CD1c-positive myeloid dendritic cell (primary cell): ENCODE measurements around the gene ABCC1.
"Not testable (repeated sequence)": the region's sequence is repeated elsewhere in the genome, so short reads cannot be mapped to it uniquely, and the experiment has no call there.

Experiments used
- DNase-seq: peaks from one replicate; pipeline ENCODE4 v3.0.0-alpha.2; 2016; ENCODE audit errors: extremely low spot score

The ABCC1 gene

DNA sequence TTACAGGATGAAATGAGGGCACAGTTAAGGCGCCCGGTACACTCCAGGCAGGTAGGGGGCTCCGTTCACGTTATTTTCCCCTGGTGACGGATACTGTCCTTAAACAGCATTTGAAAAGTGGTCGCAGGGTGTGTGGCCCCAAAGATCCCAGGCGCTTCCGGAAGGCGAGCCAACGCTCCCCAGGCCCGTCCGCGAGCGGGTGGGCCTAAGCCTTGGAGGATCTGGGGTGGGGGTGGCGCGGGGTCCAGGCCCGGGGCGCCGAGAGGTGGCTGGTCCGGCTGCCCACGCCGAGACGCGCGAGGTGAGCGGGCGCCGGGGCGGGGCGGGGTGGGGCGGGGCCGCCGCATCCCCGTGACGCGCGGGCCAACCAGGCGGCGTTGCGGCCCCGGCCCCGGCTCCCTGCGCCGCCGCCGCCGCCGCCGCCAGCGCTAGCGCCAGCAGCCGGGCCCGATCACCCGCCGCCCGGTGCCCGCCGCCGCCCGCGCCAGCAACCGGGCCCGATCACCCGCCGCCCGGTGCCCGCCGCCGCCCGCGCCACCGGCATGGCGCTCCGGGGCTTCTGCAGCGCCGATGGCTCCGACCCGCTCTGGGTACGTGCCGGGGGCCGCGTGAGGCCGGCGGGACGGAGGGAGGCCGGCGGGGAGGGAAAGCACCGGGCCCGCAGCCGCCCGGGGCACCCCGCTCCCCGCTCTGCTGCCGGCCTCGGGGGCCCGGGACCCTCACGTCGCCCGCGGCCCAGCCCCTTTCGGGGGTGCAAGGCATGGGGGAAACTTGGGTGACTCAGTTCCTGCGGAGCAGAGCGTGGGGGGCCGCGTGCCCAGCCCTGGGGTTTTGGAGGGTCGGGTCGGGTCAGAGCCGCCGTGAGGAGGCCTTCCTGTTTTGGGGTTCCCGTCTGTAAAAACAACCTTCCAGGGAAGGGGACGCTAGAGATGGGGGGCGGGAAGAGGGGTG, at the start of gene ABCC1:
TSS of gene ABCC1 (plus strand) at position 407 of the 951 bp plus-strand sequence. CDS start at position 543, 136 bp downstream.
- DNase-seq, result peak; percentile 68

DNA sequence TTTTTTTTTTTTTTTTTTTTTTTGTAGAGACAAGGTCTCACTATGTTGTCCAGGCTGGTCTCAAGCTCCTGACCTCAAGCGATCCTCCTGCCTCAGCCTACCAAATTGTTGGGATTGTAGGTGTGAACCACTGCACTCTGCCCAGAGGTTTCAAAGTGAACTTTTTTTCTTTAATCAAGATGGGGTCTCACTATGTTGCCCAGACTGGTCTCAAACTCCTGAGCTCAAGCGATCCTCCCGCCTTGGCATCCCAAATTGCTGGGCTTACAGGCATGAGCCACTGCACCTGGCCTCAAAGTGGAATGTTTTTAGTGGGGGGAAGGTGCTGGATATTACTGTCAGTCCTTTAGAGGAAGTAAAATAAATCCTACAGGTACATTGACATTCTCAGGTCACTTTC, 49.1 kb upstream of the ABCC1 start:
- no peak for DNase-seq

- no peak for DNase-seq
Observed at GRCh38 chr16:15900901-15901500, 48.4 kb upstream of the ABCC1 start.

GRCh38 chr16:15903960-15904359, 45.5 kb upstream of the ABCC1 start:
- DNase-seq, result no peak

DNA sequence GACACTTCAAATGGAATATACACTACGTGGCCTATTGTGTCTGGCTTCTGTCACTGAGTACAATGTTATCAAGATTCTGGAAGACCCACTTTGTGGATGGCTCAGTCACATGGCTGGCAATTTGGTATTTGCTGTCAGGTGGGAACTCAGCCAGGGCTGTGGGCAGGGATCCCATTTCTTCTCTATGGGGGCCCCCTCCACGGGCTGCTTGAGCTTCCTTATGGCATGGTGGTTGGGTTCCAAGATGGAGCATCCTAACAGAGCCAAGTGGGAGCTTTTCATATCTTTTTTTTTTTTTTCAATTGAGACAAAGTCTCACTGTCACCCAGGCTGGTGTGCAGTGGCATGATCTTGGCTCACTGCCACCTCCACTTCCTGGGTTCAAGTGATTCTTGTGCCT, 43.0 kb upstream of the ABCC1 start:
- no peak for DNase-seq

DNA sequence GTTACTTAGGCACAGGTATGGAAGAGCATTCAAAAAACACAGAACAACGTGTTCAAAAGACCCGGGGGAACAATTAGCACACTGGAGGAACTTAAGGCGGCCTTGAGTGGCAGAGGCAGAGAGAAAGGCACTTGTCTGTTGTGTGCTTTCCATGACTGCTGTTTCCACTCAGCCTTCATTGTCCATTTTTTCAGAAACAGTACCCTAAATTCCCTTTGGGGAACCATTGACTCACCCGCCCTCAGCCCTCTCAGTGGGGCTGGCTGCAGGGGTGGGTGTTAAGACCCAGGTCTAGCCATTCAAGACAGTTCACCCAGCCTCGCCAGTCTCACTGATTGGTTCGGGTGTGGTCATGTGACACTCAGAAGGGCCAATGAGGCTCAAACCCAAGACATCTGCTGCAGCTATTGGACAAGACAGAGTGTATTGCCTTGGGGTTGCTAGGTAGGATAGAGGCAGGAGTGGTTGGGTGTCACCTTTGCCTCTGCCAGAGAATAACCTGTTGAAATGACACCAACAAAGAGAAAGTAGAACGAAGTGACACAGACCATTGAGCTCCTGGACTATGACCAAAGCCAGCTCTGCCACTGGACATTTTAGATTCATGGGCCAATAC, 41.4 kb upstream of the ABCC1 start:
- DNase-seq, result peak; percentile 45

DNA sequence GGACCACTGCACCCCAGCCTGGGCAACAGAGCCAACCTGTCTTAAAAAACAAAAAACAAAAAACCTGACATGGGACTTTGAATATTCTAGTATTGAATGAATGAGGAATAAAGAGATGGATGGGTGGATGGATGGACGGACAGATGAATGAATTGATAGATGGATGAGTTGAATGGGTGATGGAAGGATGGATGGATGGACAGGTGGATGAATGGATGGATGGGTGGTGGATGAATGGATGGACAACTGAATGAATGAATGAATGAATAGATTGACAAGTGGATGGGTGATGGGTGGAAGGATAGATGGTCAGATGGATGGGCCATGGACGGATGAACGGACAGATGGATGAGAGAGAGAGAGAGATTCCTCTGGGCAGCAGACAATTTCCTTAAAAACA, 38.2 kb upstream of the ABCC1 start:
- DNase-seq, result no peak

- DNase-seq, result no peak
Observed at GRCh38 chr16:15913046-15913698, 36.2 kb upstream of the ABCC1 start.

- no peak for DNase-seq
Observed at GRCh38 chr16:15915555-15916081, 33.8 kb upstream of the ABCC1 start.

GRCh38 chr16:15916323-15916722, 33.1 kb upstream of the ABCC1 start:
- DNase-seq, result no peak

DNA sequence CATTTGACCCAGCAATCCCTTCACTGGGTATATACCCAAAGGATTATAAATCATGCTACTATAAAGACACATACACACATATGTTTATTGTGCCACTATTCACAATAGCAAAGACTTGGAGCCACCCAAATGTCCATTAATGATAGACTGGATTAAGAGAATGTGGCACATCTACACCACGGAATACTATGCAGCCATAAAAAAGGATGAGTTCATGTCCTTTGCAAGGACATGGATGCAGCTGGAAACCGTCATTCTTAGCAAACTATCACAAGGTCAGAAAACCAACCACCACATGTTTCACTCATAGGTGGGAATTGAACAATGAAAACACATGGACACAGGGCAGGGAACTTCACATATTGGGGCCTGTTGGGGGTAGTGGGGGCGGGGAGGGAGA, 31.1 kb upstream of the ABCC1 start:
- DNase-seq, result not testable (repeated sequence)

GRCh38 chr16:15919331-15919730, 30.1 kb upstream of the ABCC1 start:
- no peak for DNase-seq

DNA sequence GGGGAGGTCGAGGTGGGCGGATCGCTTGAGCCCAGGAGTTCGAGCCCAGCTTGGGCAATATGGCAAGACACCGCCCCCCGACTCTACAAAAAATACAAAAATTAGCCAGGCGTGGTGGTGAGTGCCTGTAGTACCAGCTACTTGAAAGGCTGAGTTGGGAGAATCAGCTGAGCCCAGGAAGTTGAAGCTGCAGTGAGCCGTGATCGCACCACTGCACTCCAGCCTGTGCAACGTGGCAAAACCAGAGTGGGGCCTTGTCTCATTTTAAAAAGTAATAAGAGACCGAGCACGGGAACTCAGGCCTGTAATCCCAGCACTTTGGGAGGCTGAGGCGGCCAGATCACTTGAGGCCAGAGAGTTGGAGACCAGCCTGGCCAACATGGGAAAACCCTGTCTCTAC, 24.4 kb upstream of the ABCC1 start:
- DNase-seq, result no peak

DNA sequence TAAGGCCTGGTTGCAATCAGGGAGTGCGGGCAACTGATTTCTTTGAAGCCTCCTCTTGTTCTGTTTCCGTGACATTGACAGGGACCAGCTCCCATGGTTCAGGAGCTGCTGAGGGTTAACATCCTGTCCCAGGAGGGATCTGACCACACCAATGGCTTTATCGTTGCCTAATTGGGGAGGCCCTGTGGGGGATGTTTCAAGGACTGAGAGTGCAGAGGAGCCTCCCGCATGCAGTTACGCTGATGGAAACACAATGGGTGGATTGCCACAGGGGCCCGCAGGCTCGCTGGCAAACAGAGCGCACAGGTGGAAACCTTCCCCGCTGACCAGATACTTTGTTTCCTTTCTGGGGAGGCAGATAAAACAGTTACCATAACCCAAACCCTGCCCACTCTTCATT, 23.8 kb upstream of the ABCC1 start:
- no peak for DNase-seq

GRCh38 chr16:15928261-15929104, 20.9 kb upstream of the ABCC1 start:
- DNase-seq, result no peak

DNA sequence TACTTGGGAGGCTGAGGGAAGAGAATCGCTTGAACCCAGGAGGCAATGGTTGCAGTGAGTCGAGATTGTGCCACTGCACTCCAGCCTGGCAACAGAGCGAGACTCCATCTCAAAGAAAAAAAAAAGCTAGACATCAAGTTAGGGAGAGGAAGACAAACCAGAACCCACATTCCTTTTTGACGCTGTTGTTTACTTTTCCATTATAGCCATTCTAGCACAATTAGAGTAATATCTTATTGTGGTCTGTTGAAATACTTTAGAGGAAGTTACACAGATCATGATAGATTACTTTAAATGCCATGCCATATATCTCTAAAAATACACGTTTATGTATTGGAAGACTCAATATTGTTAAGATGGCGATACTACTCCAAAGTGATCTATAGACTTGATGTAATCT, 16.5 kb upstream of the ABCC1 start:
- DNase-seq, result no peak

DNA sequence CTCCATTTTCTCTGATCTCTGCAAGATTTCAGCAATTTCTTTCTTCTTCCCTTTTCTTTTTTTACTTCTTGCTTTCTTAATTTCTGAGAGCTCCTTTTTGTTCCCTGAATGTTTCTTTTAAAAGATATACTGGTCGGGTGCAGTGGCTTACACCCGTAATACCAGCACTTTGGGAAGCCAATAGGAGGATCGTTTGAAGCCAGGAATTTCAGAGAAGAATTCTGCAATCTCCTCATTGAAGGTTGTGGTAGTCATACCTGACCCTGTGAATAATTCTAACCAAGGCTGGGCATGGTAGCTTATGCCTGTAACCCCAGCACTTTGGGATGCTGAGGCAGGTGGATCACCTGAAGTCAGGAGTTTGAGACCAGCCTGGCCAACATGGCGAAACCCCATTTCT, 15.6 kb upstream of the ABCC1 start:
- no peak for DNase-seq

- DNase-seq, result no peak
Observed at GRCh38 chr16:15934991-15935390, 14.4 kb upstream of the ABCC1 start.

GRCh38 chr16:15936809-15937208, 12.6 kb upstream of the ABCC1 start:
- DNase-seq, result peak; percentile 56

DNA sequence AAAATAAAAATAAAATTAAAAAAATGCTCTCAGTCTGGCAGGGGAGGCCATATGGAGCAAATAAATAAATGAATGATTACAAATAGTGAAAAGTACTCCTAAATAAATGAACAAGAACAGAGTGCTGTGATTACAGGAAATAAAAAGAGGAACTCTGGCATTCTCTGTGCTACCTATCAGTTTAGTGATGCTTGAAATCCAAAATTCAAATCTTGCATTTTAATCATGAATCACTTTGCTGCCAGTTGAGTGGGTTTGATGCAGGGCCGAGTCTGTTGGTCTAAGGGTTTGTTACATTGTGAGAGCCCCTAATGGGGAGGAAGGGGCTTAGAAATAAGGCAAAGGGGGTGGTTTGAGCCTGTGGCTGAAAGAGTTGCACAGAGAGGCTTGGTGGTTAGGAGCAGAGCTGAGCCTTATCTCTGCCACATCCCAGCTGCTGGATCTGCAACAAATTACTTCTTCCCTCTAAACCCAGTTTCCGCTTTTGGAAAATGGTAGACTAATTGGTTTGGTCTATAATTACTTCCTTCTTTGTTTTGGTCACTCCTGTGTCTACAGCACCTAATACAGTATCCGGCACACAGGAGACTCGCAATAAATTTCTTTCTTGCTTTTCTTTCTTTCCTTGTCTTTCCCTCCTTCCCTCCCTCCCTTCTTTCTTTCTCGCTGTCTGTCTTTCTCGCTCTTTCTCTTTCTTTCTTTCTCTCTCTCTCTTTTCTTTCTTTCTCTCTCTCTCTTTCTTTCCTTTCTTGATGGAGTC, 6.3 kb upstream of the ABCC1 start:
- peak; percentile 63 for DNase-seq
